ENCODE data around the gene LRP1B. TPM values are rescaled to one million over a fixed set of nuclear protein-coding genes. Genes with fewer than 3 reads are reported as not detected.

Gene LRP1B
- total RNA-seq, 1 donor from 2014 or later = 0.54 TPM

DNA sequence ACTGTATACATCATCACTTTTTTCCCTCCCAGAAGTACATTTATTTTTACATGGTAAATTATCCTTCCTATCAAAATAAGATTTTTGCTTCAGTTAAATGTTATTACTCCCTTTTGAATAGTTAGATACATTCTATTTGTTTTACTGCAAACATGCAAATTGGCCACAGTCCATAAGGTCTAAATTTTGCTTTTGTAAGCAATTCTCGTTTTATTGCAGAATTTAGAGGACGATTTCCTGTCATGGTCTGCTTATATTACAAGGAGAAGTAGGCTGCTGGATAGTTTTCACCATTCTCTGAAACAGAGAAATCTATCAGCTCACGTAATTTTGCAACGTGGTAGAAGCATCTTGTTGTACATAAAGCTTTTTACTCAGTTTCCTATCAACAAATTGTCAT is 1632.5 kb downstream of the LRP1B start:
- no peaks in the 10 kb centered on the region for H3K27me3 Mint-ChIP-seq (ENCODE audit: low read depth)
- DNase-seq (ENCODE audit: low read depth, low spot score) = no peak
- H3K9me3 Mint-ChIP-seq = no peaks in the 10 kb centered on the region
- no peak overlapping the region for H3K27ac Mint-ChIP-seq (ENCODE audit: unreplicated experiment)
- no peak overlapping the region for H3K4me3 Mint-ChIP-seq
- H3K4me1 Mint-ChIP-seq = no peaks in the 10 kb centered on the region
- H3K36me3 Mint-ChIP-seq (ENCODE audit: low read depth) = no peaks in the 10 kb centered on the region
- TF ChIP-seq, protein P1, sequence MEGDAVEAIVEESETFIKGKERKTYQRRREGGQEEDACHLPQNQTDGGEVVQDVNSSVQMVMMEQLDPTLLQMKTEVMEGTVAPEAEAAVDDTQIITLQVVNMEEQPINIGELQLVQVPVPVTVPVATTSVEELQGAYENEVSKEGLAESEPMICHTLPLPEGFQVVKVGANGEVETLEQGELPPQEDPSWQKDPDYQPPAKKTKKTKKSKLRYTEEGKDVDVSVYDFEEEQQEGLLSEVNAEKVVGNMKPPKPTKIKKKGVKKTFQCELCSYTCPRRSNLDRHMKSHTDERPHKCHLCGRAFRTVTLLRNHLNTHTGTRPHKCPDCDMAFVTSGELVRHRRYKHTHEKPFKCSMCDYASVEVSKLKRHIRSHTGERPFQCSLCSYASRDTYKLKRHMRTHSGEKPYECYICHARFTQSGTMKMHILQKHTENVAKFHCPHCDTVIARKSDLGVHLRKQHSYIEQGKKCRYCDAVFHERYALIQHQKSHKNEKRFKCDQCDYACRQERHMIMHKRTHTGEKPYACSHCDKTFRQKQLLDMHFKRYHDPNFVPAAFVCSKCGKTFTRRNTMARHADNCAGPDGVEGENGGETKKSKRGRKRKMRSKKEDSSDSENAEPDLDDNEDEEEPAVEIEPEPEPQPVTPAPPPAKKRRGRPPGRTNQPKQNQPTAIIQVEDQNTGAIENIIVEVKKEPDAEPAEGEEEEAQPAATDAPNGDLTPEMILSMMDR (conservative IDR thresholded peaks at IDR 0.05) = no peak

DNA sequence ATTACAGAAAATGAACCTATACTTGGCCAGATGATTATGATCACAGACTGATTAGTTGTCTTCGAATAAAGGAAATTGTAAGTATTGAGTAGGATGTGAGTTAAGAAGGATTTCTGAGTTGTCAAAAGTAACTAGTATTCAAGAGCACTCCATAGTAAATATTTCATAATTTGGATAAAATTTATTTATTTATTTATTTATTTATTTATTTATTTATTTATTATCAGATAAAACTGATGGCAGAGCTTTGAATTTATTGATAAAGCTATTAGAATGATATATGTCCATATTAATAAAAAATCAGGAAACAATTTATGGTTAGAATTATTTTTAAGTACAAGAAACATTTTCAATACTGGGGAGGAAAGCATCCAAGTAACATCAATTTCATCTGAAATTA is 1634.1 kb downstream of the LRP1B start:
- Mint-ChIP-seq H3K4me1 (no peaks in the 10 kb centered on the region), H3K36me3 (ENCODE audit: low read depth) (no peaks in the 10 kb centered on the region), H3K4me3 (no peak overlapping the region), H3K27me3 (ENCODE audit: low read depth) (no peaks in the 10 kb centered on the region), H3K27ac (ENCODE audit: unreplicated experiment) (no peak overlapping the region), H3K9me3 (no peaks in the 10 kb centered on the region)
- no peak for DNase-seq (ENCODE audit: low read depth, low spot score)
- TF ChIP-seq, protein P1 (conservative IDR thresholded peaks at IDR 0.05) = no peak

DNA sequence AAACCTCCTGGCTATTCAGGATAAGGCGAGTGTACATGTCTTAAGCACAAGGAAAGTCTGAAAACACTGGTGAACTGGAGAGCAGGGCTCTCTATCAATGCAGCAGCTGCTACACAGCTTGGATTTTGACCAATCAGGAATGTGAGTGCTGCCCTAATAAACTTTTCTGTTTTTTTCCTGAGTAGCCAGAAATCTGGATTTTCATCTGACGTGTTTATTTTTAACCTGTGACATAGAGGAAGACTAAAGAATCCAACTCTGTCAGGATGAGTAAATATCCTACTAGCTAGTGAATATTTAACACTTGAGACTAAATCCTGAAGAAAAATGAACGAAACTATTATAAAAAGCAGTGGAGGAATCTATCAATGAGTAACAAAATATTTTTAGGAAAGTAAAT is 1638.9 kb downstream of the LRP1B start:
- DNase-seq (ENCODE audit: low read depth, low spot score) = no peak
- H3K36me3 Mint-ChIP-seq (ENCODE audit: low read depth) = no peaks in the 10 kb centered on the region
- no peak overlapping the region for H3K27ac Mint-ChIP-seq (ENCODE audit: unreplicated experiment)
- no peaks in the 10 kb centered on the region for H3K9me3 Mint-ChIP-seq
- H3K27me3 Mint-ChIP-seq (ENCODE audit: low read depth) = no peaks in the 10 kb centered on the region
- TF ChIP-seq, protein P1 (conservative IDR thresholded peaks at IDR 0.05) = no peak
- no peak overlapping the region for H3K4me3 Mint-ChIP-seq
- no peaks in the 10 kb centered on the region for H3K4me1 Mint-ChIP-seq

DNA sequence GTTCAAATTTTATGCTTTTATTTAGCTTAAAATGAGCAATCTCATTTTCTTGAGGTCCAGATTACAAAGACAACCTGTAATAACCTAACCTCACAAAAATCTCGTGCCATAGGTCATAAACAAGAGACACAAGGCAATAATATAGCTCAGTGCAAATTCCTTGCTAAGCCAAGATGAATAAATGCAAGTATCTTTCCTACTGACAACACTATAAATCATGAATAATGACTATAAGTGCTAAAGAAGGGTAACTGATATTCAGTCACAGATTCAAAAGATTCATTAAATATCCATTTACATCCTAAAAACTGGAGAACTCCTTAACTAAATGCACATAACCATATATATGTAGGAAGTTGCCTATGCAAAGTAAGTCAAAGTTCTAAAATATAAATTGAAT is 1641.6 kb downstream of the LRP1B start:
- no peaks in the 10 kb centered on the region for H3K9me3 Mint-ChIP-seq
- H3K27ac Mint-ChIP-seq (ENCODE audit: unreplicated experiment) = no peak overlapping the region
- H3K27me3 Mint-ChIP-seq (ENCODE audit: low read depth) = no peaks in the 10 kb centered on the region
- DNase-seq (ENCODE audit: low read depth, low spot score) = no peak
- H3K36me3 Mint-ChIP-seq (ENCODE audit: low read depth) = no peaks in the 10 kb centered on the region
- H3K4me1 Mint-ChIP-seq = no peaks in the 10 kb centered on the region
- TF ChIP-seq, protein P1 (conservative IDR thresholded peaks at IDR 0.05) = no peak
- no peak overlapping the region for H3K4me3 Mint-ChIP-seq

DNA sequence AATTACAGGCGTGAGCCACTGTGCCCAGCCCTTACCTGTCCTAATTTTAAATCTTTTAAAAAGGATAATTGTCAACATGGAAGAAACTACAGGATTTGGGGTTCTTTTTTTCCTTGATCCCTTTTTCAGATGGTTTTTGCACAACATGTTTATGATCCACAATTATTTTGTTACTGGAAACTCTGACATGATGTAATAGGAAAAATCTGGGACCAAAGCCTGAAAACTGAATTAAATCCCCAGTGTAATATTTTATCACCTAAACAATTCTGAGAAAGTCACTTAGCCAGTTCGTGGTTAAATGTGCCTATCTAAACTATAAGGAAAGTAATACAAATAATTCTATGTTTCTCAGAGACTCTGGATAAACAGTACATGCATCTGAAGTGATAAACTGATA is 1649.7 kb downstream of the LRP1B start:
- Mint-ChIP-seq H3K36me3 (ENCODE audit: low read depth) (no peaks in the 10 kb centered on the region), H3K4me1 (no peaks in the 10 kb centered on the region), H3K9me3 (no peaks in the 10 kb centered on the region), H3K4me3 (no peak overlapping the region), H3K27me3 (ENCODE audit: low read depth) (no peaks in the 10 kb centered on the region), H3K27ac (ENCODE audit: unreplicated experiment) (no peak overlapping the region)
- TF ChIP-seq, protein P1 (conservative IDR thresholded peaks at IDR 0.05) = no peak
- no peak for DNase-seq (ENCODE audit: low read depth, low spot score)

DNA sequence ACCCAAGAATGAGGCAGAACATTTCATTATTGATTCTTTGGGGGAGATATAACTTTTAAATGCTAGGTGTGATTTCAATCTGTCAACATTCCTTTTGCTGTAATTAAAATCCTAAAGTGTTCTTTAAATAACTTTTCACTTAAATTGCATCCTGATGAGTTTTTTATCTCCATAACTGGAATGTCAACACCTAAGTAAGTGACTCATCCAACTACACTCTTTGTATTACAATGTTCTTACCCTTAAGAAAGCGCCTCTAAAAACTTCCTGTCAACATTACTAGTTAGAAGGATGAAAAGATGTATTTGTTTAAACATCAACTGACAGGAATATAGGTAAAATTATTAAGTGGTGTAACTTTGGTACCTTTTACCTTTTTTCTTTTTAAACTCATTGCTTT is 1657.0 kb downstream of the LRP1B start:
- no peaks in the 10 kb centered on the region for H3K9me3 Mint-ChIP-seq
- H3K4me3 Mint-ChIP-seq = no peak overlapping the region
- no peak for DNase-seq (ENCODE audit: low read depth, low spot score)
- H3K27me3 Mint-ChIP-seq (ENCODE audit: low read depth) = no peaks in the 10 kb centered on the region
- no peak overlapping the region for H3K27ac Mint-ChIP-seq (ENCODE audit: unreplicated experiment)
- no peaks in the 10 kb centered on the region for H3K4me1 Mint-ChIP-seq
- H3K36me3 Mint-ChIP-seq (ENCODE audit: low read depth) = no peaks in the 10 kb centered on the region
- TF ChIP-seq, protein P1 (conservative IDR thresholded peaks at IDR 0.05) = no peak

All from neural crest cell (in vitro differentiated cells).